ACHN (cell line): ENCODE measurements around the gene SLC25A13.

Source experiments
- DNase-seq: peaks from one replicate; pipeline ENCODE4 v3.0.0-alpha.2; 2015
- in situ Hi-C: cut with HindIII; loops from 2 replicates; pipeline ENCODE4 v1.10.0; 2017; ENCODE audit warnings: low sequenced_read_pairs, low pct_ligation_motif_present, low pct_unique_long_range_greater_than_20kb

SLC25A13 gene

DNA sequence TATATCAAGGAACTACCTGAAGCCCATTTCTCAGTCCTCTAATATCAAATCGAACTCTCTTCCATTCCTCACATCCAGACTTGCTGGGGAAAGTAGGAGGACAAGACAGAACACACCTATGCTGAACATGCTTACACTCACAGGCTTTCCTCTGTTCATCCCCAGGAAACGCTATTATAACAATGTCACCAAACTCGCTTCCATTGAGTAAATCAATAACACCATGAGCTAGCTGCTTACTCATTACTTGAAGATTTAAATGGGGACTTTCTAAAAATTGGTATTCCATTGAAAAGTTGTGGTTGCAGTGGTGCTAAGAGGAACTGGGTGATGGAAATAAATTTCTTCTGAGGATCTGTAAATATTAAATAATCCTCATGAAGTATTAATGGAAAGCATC lies 88.8 kb downstream of the SLC25A13 start:
- peak; percentile 34 for DNase-seq

GRCh38 chr7:96228760-96229159 lies 93.1 kb downstream of the SLC25A13 start:
- no peak for DNase-seq
- in situ Hi-C loops = no loop called here

More for the DNA sequence above, 88.8 kb downstream of the SLC25A13 start:
- in situ Hi-C loops = no loop called here

GRCh38 chr7:96225251-96225650 lies 96.6 kb downstream of the SLC25A13 start:
- no peak for DNase-seq
- in situ Hi-C loops = no loop called here

DNA sequence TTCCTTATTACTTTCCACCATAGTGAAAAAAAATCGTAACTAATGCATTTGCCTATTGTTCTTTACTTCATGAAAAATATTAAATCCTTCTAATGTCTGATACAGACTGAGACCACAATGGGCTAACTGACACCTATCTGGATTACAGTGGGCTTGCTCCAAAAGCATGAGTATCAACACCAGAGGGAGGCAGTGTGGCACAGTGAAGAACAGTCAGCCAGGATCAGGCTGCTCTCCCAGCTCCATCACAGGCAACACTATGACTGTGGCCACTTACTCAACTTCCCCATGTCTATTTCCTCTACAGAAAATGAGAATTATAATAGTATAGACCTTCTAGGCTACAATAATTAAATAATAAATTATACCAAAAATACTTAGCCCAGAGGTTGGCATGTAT lies 97.2 kb downstream of the SLC25A13 start:
- peak; percentile 24 for DNase-seq
- in situ Hi-C loops = no loop called here

DNA sequence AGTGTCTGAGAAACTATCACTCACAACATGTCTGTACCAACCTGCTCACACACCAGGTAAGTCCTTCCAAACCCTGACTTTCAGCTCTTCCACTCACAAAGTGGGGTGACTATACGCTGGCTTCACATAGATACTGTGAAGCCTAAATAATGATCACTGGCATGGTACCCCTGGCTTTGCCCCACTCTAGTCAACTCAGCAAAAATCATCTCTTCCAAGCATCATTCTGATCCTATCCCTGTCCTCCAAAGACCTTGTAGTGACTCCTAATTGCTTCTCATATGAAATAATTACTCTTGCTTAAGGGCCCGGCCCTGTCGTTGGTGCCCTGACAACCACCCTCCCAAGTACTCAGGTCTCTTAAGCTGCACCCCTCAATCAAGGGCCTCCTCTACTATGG lies 97.8 kb downstream of the SLC25A13 start:
- in situ Hi-C loops = no loop called here

DNA sequence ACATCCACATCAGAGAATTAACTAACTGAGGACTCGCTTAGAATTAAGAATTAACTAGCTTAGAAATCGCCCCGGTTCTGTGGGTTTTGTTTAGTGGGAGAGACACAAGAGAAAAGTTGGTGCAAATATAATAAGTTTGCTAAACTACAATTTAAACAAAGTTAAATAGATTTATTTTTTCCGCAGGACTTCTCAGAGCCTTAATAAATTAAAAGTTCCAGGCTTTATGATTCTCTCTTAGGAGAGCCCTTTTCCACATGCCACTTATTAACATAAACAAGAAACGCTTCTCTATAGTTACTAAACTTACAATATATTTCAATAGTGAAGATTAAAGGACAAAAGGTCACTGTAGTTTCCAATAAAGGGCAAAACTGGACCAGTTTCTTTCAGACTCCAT lies 100.0 kb downstream of the SLC25A13 start:
- no peak for DNase-seq
- in situ Hi-C loops = no loop called here

More for the DNA sequence above, 97.8 kb downstream of the SLC25A13 start:
- DNase-seq = no peak

DNA sequence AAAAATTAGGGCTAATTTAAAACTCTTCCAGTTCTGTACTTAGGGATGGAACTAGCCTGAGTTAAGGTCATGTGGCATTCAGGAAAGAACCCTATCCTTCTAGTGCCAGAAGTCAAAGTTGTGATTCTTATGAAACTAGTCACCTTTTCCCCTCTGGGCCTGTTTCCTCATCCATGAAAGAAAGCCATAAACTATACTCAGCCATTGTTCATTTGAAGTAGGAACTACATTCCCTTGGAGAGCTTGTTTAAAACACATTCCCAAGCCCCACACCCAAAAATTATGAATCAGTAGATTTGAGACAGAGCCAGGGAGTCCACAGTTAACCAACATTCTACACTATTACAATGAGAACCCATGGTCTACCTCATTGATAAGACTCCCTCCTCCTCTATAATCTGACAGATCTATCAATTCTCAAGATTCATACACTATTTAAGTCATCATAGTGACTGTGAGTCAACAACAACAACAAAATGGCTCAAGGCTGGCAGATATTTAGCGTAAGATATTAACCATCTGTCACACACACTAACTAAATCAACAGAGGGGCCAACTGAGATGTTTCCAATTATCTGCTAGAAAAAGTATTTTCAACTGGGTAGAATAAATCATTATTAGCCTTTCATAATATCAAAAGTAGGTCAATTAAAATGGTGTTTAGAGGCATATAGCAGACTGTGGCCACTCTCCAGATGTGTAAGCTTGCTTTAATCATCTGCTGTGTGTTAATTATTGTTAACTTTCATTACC lies 102.3 kb downstream of the SLC25A13 start:
- in situ Hi-C loops = no loop called here
- peak; percentile 80 for DNase-seq

DNA sequence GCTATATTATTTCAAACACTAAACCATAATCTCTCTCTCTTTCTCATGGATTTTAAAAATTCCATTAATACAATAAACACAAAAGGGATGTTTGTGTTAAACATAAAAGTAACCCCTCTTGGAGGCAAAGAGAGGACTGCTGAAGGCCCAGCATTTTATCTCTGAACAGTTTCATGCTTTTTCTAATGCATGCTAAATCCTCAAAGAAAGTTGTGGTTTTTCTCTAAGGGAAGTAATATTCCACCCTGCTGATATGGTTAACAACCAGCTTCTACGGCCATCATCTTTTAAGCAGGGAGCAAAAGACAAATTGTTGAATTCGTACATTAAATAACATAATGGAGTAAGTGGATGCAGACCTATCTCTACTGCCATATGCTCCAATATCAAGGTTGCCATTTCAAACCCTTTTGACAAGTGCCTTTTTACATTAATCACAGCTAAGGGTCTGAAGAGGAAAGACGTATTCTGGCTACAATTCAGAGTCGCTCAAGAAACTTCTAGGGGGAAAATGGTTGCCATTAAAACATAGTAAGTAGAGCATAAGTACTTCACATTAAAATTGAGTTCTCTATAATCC lies 103.1 kb downstream of the SLC25A13 start:
- in situ Hi-C loops = no loop called here
- DNase-seq = no peak

GRCh38 chr7:96217147-96217546 lies 104.8 kb downstream of the SLC25A13 start:
- no peak for DNase-seq
- in situ Hi-C loops = no loop called here

DNA sequence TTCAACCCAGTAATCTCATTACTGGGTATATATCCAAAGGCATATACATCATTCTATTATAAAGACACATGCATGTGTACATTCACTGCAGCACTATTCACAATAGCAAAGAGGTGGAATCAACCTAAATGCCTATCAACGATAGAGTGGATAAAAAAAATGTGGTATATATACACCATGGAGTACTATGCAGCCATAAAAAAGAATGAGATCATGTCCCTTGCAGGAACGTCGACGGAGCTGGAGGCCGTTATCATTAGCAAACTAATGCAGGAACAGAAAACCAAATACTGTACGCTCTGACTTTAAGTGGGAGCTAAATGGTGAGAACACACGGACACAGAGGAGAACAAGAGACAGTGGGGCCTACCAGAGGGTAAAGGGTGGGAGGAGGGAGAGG lies 105.5 kb downstream of the SLC25A13 start:
- in situ Hi-C loops = no loop called here
- DNase-seq = no peak

GRCh38 chr7:96212474-96212873 lies 109.4 kb downstream of the SLC25A13 start:
- in situ Hi-C loops = no loop called here
- no peak for DNase-seq

DNA sequence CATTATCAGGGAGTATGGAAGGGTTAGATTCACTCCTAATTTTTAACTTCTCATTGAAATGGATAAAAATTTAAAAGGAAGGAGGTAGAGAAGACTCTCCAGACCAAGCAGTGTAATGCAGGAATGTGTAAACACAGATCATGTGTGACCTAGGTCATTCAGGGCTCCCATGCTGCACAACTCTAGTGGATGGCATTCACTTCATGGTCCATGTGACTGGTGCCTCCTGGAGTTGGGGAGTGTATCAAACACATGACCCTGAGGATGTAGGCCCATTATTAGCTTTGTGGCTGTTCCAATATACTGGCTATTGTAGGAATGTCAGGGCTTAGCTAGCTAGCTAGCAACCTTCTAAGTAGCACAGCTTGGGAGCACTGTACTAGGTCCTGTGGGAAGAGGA lies 109.9 kb downstream of the SLC25A13 start:
- no peak for DNase-seq
- in situ Hi-C loops = no loop called here

DNA sequence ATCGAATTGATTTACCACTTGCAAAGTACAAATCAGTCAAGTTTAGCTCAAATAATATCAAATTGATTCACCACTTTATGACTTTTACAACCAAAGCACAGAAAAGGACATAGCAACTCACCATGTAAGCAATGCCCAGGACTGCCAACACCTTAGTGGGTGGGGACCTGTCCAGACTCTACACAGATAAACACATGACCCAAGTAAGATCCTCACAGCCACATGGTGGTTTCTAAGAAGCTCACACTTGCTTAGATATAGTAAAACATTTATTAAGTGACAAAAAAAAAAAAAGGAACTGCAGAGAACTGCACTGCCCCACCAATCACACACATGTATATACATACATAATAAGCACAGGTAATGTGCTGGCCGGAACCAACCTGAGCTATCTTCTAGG lies 116.2 kb downstream of the SLC25A13 start:
- in situ Hi-C loops = no loop called here
- DNase-seq = no peak

DNA sequence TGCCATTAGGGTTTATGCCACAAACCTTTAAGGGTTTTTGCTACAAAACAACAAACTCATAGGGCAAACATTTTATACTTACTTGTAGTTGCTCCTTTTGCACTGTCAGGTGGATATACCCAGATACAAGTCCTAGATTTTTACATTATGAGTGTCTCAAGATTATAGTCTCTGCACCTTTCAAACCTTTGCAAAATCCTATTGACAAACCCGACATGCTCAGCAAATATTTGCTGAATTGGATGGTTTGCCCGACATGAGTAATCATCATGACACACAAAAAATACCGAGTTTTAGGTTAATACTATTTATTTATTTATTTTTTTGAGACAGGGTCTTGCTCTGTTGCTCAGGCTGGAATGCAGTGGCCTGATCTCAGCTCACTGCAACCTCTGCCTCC lies 117.3 kb downstream of the SLC25A13 start:
- DNase-seq = no peak
- in situ Hi-C loops = no loop called here

GRCh38 chr7:96203786-96204185 lies 118.1 kb downstream of the SLC25A13 start:
- in situ Hi-C loops = no loop called here
- DNase-seq = no peak

GRCh38 chr7:96202102-96202501 lies 119.8 kb downstream of the SLC25A13 start:
- in situ Hi-C loops = no loop called here
- no peak for DNase-seq

DNA sequence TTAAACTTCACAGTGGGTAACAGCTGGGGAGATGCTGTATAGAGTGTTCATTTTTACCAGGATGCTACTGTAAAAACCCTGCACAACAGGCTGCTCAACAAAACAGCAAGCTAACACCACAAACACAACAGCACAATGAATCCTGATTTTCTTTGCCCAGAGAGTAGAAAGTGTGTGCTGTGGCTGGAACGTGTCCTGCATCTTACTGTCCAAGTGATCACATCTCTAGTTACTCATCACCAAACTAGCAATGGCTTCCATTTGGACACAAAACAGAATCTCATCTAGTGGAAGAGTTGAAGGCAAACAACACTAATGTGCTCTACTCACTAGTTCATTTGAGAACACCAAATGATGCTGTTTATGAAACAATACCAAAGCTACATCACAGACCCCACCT lies 121.2 kb downstream of the SLC25A13 start:
- no peak for DNase-seq
- in situ Hi-C loops = no loop called here

GRCh38 chr7:96199421-96199820 lies 122.5 kb downstream of the SLC25A13 start:
- DNase-seq = no peak

GRCh38 chr7:96198047-96198636 lies 123.8 kb downstream of the SLC25A13 start:
- in situ Hi-C loops = no loop called here
- DNase-seq = no peak

More at GRCh38 chr7:96199421-96199820, 122.5 kb downstream of the SLC25A13 start:
- in situ Hi-C loops = no loop called here

- no peak for DNase-seq
- in situ Hi-C loops = no loop called here
Measured at GRCh38 chr7:96196676-96197075, 125.2 kb downstream of the SLC25A13 start.
